ENCODE data around the gene IGFBP2.

Gene IGFBP2

DNA sequence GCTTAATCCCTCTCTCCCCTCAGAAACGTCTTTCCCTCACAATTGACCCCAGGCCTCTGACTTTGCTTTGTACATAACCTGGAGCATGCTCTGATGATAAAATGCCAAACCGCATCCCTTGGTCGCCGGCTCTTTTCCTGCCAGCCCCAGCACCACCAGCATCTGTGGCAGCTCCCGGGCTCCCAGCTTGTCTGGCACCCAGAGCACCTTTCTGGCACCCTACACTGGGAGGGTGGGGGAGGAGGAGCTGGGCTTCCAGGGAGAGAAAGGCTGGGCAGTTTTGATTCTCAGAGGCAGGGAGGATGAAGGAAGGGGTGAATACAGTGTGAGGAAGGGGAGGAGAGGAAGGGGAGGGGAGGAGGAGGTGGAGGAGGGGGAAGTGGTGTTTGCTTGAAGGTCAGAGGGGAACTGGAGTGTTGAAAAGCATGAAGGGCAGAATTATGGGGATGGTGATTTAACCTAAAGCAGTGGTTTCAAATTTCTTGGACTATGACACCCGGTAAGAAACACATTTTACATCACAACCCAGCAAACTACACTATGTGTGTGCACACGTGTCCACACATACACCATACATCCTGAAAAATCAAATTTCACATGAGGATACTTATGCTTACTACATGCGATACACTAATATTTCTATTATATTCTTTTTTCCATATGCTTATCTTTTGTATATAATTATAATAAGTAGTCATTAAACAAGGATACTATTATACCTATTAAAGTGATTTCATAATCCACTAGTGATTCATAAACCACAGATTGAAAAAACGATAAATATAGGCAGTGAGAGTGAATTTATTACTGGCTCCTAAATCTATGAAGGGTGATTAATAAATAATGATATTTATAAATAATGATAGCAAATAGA is 30.0 kb upstream of the IGFBP2 start:
- DNase-seq (ENCODE audit: low spot score), result no peak
- TF ChIP-seq, protein P1, sequence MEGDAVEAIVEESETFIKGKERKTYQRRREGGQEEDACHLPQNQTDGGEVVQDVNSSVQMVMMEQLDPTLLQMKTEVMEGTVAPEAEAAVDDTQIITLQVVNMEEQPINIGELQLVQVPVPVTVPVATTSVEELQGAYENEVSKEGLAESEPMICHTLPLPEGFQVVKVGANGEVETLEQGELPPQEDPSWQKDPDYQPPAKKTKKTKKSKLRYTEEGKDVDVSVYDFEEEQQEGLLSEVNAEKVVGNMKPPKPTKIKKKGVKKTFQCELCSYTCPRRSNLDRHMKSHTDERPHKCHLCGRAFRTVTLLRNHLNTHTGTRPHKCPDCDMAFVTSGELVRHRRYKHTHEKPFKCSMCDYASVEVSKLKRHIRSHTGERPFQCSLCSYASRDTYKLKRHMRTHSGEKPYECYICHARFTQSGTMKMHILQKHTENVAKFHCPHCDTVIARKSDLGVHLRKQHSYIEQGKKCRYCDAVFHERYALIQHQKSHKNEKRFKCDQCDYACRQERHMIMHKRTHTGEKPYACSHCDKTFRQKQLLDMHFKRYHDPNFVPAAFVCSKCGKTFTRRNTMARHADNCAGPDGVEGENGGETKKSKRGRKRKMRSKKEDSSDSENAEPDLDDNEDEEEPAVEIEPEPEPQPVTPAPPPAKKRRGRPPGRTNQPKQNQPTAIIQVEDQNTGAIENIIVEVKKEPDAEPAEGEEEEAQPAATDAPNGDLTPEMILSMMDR (IDR thresholded peaks at IDR 0.05; ENCODE audit: borderline replicate concordance, control extremely low read depth, extremely low read depth, insufficient read depth, missing control alignments), result no peak
- in situ Hi-C loops (cut with MboI; ENCODE audit: low sequenced_read_pairs, unreplicated experiment), result no loop called here

DNA sequence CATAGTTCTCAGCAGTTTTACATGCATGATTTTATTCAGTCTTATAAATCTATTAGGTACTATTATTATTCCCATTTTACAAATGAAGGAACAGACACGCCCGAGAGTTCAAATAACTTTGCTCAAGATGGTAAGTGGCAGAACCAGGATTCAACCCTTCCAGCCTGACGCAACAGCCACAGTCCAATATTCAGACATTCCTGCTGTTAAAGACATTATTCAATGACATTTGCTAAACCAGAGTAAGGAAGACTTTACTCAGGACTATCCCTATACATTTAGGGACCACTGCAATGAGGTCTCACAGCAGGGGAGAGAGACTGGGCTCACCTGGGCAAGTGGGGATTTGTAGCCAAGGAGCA is 29.4 kb upstream of the IGFBP2 start:
- in situ Hi-C loops (cut with MboI; ENCODE audit: low sequenced_read_pairs, unreplicated experiment), result no loop called here
- TF ChIP-seq, protein P1 (IDR thresholded peaks at IDR 0.05; ENCODE audit: borderline replicate concordance, control extremely low read depth, extremely low read depth, insufficient read depth, missing control alignments), result no peak
- DNase-seq (ENCODE audit: low spot score), result no peak

DNA sequence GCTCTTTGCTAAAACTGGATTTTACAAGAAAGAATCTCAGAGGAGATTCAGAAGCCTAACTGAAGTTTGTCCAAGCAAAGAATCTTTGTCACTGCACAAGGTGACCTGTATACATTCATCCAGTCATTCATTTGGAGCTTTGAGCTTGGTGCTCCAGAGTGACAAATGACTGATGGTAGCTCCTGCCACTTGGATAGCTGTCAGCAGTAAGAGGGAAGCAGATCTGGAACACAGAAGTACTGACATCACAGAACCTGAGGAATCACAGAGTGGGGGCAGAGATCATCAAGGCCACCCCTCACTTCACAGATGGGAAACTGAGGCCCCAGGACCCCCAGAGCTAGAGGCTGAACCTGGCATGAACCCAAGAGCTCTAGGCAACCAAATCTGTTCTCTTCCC is 28.8 kb upstream of the IGFBP2 start:
- in situ Hi-C loops (cut with MboI; ENCODE audit: low sequenced_read_pairs, unreplicated experiment), result no loop called here
- TF ChIP-seq, protein P1 (IDR thresholded peaks at IDR 0.05; ENCODE audit: borderline replicate concordance, control extremely low read depth, extremely low read depth, insufficient read depth, missing control alignments), result no peak
- DNase-seq (ENCODE audit: low spot score), result no peak

DNA sequence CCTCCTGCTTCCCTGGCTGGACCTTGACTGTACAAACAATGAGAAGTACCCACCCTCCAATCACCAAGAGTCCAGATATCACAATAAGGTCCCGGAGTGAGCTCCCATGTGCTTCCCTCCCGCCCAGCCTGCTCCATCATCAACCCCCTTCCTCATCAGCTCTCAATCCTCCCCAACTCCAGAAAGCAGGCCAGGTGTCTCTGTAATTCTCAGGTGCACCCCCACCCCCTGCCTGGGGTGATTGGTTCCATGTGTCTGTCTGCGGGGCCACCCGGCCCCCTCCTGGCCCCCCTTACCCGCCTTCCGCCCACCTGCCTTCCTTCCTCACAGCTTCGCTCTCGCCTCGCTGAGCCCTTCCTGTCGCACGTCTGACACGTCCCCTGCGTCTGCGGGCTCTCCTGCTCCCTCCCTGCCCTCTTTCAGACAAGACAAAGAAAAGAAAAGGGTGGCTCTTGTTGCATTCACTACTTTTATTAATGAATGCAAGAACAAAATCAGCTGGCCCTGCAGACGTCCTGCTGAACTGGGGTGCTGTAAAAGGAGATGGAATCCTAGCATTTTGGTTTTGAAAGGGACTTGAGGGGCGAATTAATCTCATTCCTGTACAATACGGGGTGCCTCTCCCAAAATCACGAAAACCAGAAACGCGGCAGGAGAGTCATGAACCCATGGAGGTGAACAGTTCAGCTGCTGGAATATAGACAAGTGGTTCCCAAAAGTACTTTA is 26.5 kb upstream of the IGFBP2 start:
- TF ChIP-seq, protein P1 (IDR thresholded peaks at IDR 0.05; ENCODE audit: borderline replicate concordance, control extremely low read depth, extremely low read depth, insufficient read depth, missing control alignments), result no peak
- peak; percentile 89 for DNase-seq (ENCODE audit: low spot score)
- in situ Hi-C loops (cut with MboI; ENCODE audit: low sequenced_read_pairs, unreplicated experiment), result no loop called here

DNA sequence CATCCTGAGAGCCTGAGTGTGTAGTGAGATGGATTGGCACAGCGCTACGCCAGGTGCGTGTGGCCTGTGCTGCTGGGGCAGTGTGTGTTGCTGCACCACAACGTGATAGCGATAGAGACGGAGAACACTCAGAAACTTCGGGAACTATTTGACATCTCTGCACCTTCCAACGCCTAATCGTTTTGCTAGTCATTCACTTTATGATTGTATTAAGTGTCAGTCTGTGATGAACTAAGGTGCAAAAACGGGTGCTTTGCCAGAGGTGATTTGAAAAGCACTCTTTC is 26.0 kb upstream of the IGFBP2 start:
- TF ChIP-seq, protein P1 (IDR thresholded peaks at IDR 0.05; ENCODE audit: borderline replicate concordance, control extremely low read depth, extremely low read depth, insufficient read depth, missing control alignments), result no peak

DNA sequence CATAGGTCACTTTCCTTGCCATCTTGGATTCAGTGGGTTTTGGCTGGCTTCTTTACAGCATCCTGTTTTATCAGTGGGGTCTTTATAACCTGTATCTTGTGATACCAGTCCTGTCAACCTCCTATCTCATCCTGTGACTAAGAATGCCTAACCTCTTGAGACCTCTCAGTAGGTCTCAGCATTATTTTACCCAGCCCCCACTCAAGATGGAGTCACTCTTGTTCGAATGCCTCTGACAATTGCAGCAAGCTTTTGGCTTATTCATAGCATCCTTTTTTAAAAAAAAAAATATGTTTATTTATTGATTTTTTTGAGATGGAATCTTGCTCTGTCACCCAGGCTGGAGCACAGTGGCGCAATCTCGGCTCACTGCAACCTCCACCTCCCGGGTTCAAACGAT is 24.7 kb upstream of the IGFBP2 start:
- no peak for DNase-seq (ENCODE audit: low spot score)
- in situ Hi-C loops (cut with MboI; ENCODE audit: low sequenced_read_pairs, unreplicated experiment), result no loop called here
- TF ChIP-seq, protein P1 (IDR thresholded peaks at IDR 0.05; ENCODE audit: borderline replicate concordance, control extremely low read depth, extremely low read depth, insufficient read depth, missing control alignments), result no peak

More for the DNA sequence above, 26.0 kb upstream of the IGFBP2 start:
- in situ Hi-C loops (cut with MboI; ENCODE audit: low sequenced_read_pairs, unreplicated experiment), result no loop called here
- no peak for DNase-seq (ENCODE audit: low spot score)
